Adipocyte (in vitro differentiated cells): ENCODE data around the gene ZG16B.

Source experiments
- DNase-seq: peaks from one replicate; pipeline ENCODE4 v3.0.0-alpha.2; 2015; ENCODE audit warnings: low read depth
- H3K27me3 ChIP-seq: replicated peaks from 2 replicates; pipeline ENCODE4 v1.7.0; 2013; ENCODE audit warnings: mild to moderate bottlenecking, low read length, moderate library complexity; ENCODE audit not compliant: control insufficient read depth, insufficient read depth
- H3K36me3 ChIP-seq: 2 replicates; pipeline ENCODE4 v1.7.0; 2013; ENCODE audit warnings: low read length, mild to moderate bottlenecking, moderate library complexity; ENCODE audit not compliant: control insufficient read depth, insufficient read depth, severe bottlenecking
- H3K4me1 ChIP-seq: 2 replicates; pipeline ENCODE4 v1.7.0; 2013; ENCODE audit warnings: mild to moderate bottlenecking, low read length, moderate library complexity; ENCODE audit not compliant: control insufficient read depth, insufficient read depth
- H3K4me3 ChIP-seq: 2 replicates; pipeline ENCODE4 v1.7.0; 2013; ENCODE audit warnings: mild to moderate bottlenecking, low read length, moderate library complexity
- H3K9ac ChIP-seq: 2 replicates; pipeline ENCODE4 v1.7.0; 2013; ENCODE audit warnings: mild to moderate bottlenecking, low read length, moderate library complexity
- H3K9me3 ChIP-seq: 2 replicates; pipeline ENCODE4 v1.7.0; 2013; ENCODE audit warnings: mild to moderate bottlenecking, low read length, moderate library complexity; ENCODE audit not compliant: control insufficient read depth

Gene ZG16B

GRCh38 chr16:2809149-2809760 is 20.8 kb upstream of the ZG16B start:
- Histone ChIP-seq H3K4me1 (no peaks in the 10 kb centered on the region), H3K9me3 (peaks cover 32% of the 10 kb centered on the region), H3K4me3 (no peak overlapping the region), H3K27me3 (peaks cover 54% of the 10 kb centered on the region), H3K36me3 (no peaks in the 10 kb centered on the region), H3K9ac (no peak overlapping the region)
- no peak for DNase-seq

GRCh38 chr16:2810651-2811050 is 19.5 kb upstream of the ZG16B start:
- Histone ChIP-seq H3K27me3 (peaks cover 51% of the 10 kb centered on the region), H3K9me3 (peaks cover 18% of the 10 kb centered on the region), H3K36me3 (no peaks in the 10 kb centered on the region), H3K9ac (no peak overlapping the region), H3K4me1 (no peaks in the 10 kb centered on the region), H3K4me3 (no peak overlapping the region)
- no peak for DNase-seq

GRCh38 chr16:2811703-2812471 is 18.2 kb upstream of the ZG16B start:
- no peak overlapping the region for H3K4me3 ChIP-seq
- H3K4me1 ChIP-seq = no peaks in the 10 kb centered on the region
- peaks cover 42% of the 10 kb centered on the region for H3K27me3 ChIP-seq
- no peak overlapping the region for H3K9ac ChIP-seq
- peaks cover 13% of the 10 kb centered on the region for H3K9me3 ChIP-seq
- DNase-seq = no peak
- no peaks in the 10 kb centered on the region for H3K36me3 ChIP-seq

GRCh38 chr16:2813771-2814221 is 16.3 kb upstream of the ZG16B start:
- Histone ChIP-seq H3K9ac (no peak overlapping the region), H3K36me3 (no peaks in the 10 kb centered on the region), H3K4me1 (no peaks in the 10 kb centered on the region), H3K9me3 (peaks cover 12% of the 10 kb centered on the region), H3K27me3 (peaks cover 54% of the 10 kb centered on the region), H3K4me3 (no peak overlapping the region)
- DNase-seq = no peak

DNA sequence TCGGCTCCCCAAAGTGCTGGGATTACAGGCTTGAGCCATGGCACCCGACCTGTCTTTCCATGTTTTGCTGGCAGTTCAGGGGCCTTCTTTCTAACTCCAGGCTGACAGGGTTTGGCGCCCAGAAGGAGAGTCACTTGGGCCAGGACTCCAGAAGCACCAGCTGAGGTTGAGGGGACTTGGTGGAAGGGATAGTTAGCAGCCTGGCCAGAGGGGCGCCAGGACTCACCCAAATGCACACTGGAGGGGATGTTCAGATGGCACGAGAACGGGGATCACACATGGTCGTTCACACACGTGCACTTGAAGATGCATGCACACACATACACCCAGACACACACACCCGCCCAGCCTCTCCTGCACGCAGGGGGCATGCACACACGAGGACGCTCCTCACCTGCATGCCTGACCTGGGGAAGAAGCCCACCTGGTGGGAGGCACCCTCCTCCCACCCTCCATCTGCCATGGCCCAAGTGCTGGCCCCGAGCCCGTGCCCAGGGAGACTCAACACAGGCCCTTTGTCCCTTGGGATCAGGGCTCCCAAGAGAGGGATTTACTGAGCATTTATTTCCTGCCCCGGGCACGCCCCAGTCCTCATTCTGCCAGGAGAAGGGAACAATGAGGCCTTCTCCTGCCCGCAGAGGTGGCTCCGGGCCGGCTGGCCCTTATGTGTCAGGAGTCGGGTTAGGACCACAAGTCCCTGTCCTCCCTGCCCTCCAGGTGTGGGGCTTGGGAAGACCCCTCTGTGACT is 15.4 kb upstream of the ZG16B start:
- H3K4me1 ChIP-seq = no peaks in the 10 kb centered on the region
- no peaks in the 10 kb centered on the region for H3K36me3 ChIP-seq
- H3K4me3 ChIP-seq = no peak overlapping the region
- H3K9ac ChIP-seq = no peak overlapping the region
- peaks cover 55% of the 10 kb centered on the region for H3K27me3 ChIP-seq
- H3K9me3 ChIP-seq = peaks cover 3% of the 10 kb centered on the region
- DNase-seq = no peak

- Histone ChIP-seq H3K27me3 (peaks cover 56% of the 10 kb centered on the region), H3K4me1 (no peaks in the 10 kb centered on the region), H3K4me3 (no peak overlapping the region), H3K36me3 (no peaks in the 10 kb centered on the region), H3K9ac (no peak overlapping the region), H3K9me3 (no peaks in the 10 kb centered on the region)
- DNase-seq = no peak
Observed at GRCh38 chr16:2815299-2815771, 14.8 kb upstream of the ZG16B start.

DNA sequence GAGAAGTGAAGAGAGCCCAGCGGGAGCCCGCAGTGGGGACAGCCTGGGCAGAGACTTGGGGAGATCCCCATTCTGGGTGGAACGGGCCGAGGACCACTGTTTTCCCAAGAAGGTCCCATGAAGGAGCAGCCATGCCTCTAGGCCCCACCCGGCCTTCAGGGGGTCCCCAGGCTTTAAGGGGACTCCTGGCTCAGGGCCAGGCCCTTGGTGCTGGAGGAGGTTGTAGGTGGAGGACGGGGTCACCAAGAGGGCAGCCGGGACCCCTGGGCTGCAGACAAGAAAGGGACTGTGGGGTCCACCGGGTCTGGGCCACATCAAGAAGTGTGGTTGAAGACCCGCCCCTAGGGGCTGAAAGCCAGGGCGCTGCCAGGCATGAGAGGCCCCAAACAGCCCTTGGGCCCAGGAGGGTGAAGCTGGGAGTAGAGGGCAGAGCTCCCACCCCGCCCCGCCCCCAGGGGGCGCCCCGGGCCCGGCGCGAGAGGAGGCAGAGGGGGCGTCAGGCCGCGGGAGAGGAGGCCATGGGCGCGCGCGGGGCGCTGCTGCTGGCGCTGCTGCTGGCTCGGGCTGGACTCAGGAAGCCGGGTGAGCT is 13.3 kb upstream of the ZG16B start, which contains the start of gene PRSS21:
TSS of gene PRSS21 (plus strand) at position 487 of the 589 bp plus-strand sequence. CDS start at position 519, 32 bp downstream.
- Histone ChIP-seq H3K36me3 (no peaks in the 10 kb centered on the region), H3K4me3 (no peak within 1 kb of the TSS), H3K4me1 (no peaks in the 10 kb centered on the region), H3K9me3 (no peaks in the 10 kb centered on the region), H3K9ac (no peak within 1 kb of the TSS), H3K27me3 (peaks cover 50% of the 10 kb centered on the region)
- DNase-seq = no peak

DNA sequence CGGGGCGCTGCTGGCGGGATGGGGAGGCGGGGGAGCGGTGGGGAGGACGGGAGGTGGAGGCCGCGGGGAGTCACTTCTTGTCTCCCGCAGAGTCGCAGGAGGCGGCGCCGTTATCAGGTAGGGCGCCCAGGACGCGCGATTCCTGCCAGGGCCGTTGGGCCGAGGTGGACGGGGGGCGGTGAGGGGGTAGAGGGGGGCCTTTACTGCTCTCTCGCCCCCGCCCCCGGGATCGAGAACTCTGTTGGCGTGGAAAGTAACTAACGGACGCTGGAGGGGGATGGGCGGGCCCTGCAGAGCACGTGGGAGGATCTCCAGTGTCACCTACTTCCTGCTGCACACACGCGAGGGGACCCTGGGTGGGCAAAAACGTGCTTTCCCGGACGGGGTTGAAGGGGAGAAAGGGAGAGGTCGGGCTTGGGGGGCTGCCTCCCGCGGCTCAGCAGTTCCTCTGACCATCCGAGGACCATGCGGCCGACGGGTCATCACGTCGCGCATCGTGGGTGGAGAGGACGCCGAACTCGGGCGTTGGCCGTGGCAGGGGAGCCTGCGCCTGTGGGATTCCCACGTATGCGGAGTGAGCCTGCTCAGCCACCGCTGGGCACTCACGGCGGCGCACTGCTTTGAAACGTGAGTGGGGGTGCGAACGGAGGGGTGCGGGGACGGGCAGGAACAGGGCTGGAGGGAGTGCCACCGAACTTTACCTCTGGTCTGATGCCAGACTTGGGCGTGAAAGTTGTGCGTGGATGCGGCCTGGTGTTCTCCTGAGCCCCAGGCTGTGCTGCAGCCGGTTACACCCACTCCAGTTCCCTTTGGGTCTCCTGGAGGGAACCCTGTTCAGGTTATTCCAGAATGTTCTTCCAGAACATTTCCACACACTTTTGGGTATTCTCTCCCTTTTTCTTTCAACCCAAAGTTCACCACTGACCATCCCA is 12.5 kb upstream of the ZG16B start:
- Histone ChIP-seq H3K9ac (no peak overlapping the region), H3K36me3 (no peaks in the 10 kb centered on the region), H3K9me3 (no peaks in the 10 kb centered on the region), H3K4me3 (no peak overlapping the region), H3K4me1 (no peaks in the 10 kb centered on the region), H3K27me3 (peaks cover 51% of the 10 kb centered on the region)
- no peak for DNase-seq

DNA sequence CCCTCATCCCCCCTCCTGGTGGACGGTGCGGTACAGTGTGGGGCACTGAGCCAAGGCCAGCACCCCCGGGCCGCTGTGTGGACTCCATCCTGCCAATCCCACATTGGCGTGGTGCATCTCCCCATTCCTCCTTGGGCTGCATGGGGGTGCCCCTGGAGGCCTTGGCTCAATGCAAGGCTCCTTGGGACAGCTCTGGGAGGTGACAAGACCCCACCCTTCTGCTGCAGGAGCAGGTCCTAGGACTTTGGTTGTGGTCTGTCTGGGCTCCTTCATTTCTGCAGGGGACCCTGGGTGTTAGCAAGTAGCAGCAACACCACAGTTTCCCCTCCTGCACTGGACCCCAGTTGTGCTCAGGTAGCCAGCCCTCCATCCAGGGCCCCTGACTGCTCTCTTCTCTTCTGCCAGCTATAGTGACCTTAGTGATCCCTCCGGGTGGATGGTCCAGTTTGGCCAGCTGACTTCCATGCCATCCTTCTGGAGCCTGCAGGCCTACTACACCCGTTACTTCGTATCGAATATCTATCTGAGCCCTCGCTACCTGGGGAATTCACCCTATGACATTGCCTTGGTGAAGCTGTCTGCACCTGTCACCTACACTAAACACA is 11.7 kb upstream of the ZG16B start:
- no peaks in the 10 kb centered on the region for H3K4me1 ChIP-seq
- no peaks in the 10 kb centered on the region for H3K9me3 ChIP-seq
- H3K9ac ChIP-seq = no peak overlapping the region
- no peak for DNase-seq
- H3K27me3 ChIP-seq = peaks cover 55% of the 10 kb centered on the region
- no peak overlapping the region for H3K4me3 ChIP-seq
- no peaks in the 10 kb centered on the region for H3K36me3 ChIP-seq
